ENCODE results near the gene MZT1.

Gene MZT1

DNA sequence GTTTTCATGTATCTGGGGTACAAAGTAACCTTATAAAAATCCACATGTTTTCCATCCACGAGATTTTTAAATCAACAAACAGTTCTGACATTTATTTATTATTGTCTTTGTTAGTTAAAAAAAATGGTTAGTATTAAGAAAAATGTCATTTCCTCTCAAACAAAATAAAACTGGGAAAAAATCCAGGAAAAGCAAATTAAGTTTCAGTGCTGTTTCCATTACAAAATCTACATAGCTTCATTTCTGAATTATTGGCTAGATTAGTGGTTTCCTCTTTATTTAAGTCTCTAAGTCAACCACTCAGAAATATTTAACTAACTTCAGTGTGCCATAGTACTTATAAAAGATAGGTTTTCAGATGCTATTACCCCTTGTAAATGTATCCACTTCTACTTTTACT is 49.1 kb downstream of the MZT1 start:
- DNase-seq = no peak

DNA sequence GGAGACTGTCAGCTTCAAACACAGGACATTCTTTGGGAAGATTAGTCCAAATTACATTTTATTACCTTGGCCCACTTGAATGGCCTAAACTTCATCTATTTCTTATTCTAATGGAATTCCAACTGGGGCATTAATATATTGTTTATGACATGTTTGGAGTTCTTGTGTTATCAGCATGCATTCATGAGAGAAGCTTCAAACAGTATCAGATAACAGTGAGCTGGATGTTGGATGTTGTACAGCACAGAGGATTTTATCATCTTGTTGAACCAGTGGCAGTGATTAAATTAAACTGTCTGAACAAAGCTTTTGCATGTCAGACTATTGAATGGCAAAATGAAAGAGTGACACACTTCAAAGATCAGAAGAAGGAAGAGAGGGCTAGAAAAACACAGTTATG is 50.0 kb downstream of the MZT1 start:
- no peak for DNase-seq

DNA sequence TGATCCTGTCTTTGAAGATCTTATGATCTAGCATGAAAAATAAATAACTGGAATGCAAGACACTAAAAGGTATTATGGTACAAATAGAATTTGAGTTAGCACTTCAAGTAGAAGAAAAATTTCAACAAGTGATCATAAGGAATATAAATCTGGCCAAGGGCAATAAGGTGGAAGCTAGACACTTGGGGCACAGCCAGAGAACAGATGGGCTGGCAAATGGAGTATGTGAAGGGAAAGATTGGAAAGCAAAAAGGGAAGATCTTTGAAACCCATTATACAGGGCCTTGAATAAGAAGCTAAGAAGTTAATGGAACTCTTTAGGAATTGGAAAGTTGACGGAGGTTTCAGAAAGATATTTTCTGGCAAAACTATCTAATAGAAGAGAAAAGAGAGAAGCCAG is 61.0 kb downstream of the MZT1 start:
- DNase-seq = no peak

DNA sequence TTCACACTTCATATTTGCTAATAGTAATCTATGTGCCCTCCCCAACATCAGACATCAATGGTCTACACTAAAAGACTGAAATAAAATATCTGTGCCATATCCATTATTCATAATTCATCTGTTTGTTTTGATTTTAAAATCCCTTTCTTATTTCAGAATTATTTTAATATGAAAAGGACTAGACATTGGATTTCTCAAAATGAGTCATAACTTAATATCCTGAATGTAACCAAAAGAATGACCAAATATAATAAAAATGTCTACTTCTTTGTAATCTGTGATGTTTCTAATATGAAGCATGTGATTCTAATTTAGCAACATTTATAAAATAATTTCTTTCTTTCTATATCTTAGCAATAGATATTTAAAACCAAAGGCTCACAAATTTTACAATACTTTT is 64.9 kb downstream of the MZT1 start:
- DNase-seq = no peak

All from NCI-H510A (cell line).